Liver (tissue), 9 donors: ENCODE data around the gene CLCF1. TPM values are rescaled to one million over a fixed set of nuclear protein-coding genes. Genes with fewer than 3 reads are reported as not detected.
A peak's percentile ranks its signal among the peaks of the same experiment; 100 is the strongest.

Experiments used
- DNase-seq: peaks from one replicate; pipeline ENCODE4 v3.0.0-alpha.2; 2017; ENCODE audit warnings: low spot score
- H3K27ac ChIP-seq, 2 donors: one replicate each; pipeline ENCODE4 v1.7.0; 2013; ENCODE audit warnings: inconsistent platforms in 2 of 2, low read length in 2 of 2, control low read depth in 1 of 2, low read depth in 1 of 2, mild to moderate bottlenecking in 1 of 2
- H3K27me3 ChIP-seq, 4 donors: one replicate each; pipeline versions ENCODE4 v1.6.1 to v1.7.0; 2013; ENCODE audit warnings: low read length in 3 of 4, inconsistent platforms in 1 of 4, mild to moderate bottlenecking in 1 of 4, moderate library complexity in 1 of 4; ENCODE audit not compliant: control insufficient read depth in 4 of 4, insufficient read depth in 4 of 4
- H3K36me3 ChIP-seq, 4 donors: one replicate each; pipeline versions ENCODE4 v1.6.1 to v1.7.0; 2013; ENCODE audit warnings: low read length in 3 of 4, mild to moderate bottlenecking in 3 of 4, low read depth in 1 of 4, moderate library complexity in 1 of 4; ENCODE audit not compliant: control insufficient read depth in 4 of 4, insufficient read depth in 3 of 4
- H3K4me1 ChIP-seq, 4 donors: one replicate each; pipeline versions ENCODE4 v1.6.1 to v1.7.0; 2013; ENCODE audit warnings: low read length in 3 of 4, mild to moderate bottlenecking in 3 of 4, moderate library complexity in 1 of 4; ENCODE audit not compliant: control insufficient read depth in 4 of 4, insufficient read depth in 4 of 4
- H3K4me3 ChIP-seq, 3 donors: one replicate each; pipeline versions ENCODE4 v1.6.1 to v1.7.0; 2013; ENCODE audit warnings: low read length in 3 of 3, control low read depth in 1 of 3, low read depth in 1 of 3, mild to moderate bottlenecking in 1 of 3
- H3K9ac ChIP-seq, 2 donors: one replicate each; pipeline ENCODE4 v1.7.0; 2013; ENCODE audit warnings: low read length in 2 of 2, mild to moderate bottlenecking in 2 of 2, moderate library complexity in 2 of 2, control low read depth in 1 of 2, low read depth in 1 of 2
- H3K9me3 ChIP-seq, 4 donors: one replicate each; pipeline versions ENCODE4 v1.6.1 to v1.7.0; 2013; ENCODE audit warnings: low read length in 3 of 4; ENCODE audit not compliant: control insufficient read depth in 4 of 4
- ATF3 ChIP-seq: IDR thresholded peaks from 2 replicates; pipeline ENCODE4 v1.6.1; 2016; ENCODE audit warnings: antibody characterized with exemption
- EGR1 ChIP-seq, 2 donors: IDR thresholded peaks; 2 replicates each; pipeline ENCODE4 v1.6.1; 2016 to 2018; ENCODE audit warnings: antibody characterized with exemption in 2 of 2, low read depth in 2 of 2
- FOXA2 ChIP-seq: IDR thresholded peaks from 2 replicates; pipeline ENCODE4 v1.6.1; 2016; ENCODE audit warnings: antibody characterized with exemption
- GABPA ChIP-seq, 2 donors: IDR thresholded peaks in 1 of 2; conservative IDR thresholded peaks in 1 of 2; 2 replicates each; pipeline ENCODE4 v1.6.1; 2016; ENCODE audit warnings: antibody characterized with exemption in 2 of 2, mild to moderate bottlenecking in 1 of 2, moderate library complexity in 1 of 2
- HNF4A ChIP-seq, 2 donors: conservative IDR thresholded peaks; 2 replicates each; pipeline ENCODE4 v1.6.1; 2016; ENCODE audit warnings: antibody characterized with exemption in 2 of 2, mild to moderate bottlenecking in 2 of 2
- HNF4G ChIP-seq: IDR thresholded peaks from 2 replicates; pipeline ENCODE4 v1.6.1; 2016; ENCODE audit warnings: antibody characterized with exemption
- JUND ChIP-seq, 2 donors: IDR thresholded peaks; 2 replicates each; pipeline ENCODE4 v1.6.1; 2016; ENCODE audit warnings: antibody characterized with exemption in 2 of 2
- NR2F2 ChIP-seq: IDR thresholded peaks from 2 replicates; pipeline ENCODE4 v1.6.1; 2016; ENCODE audit warnings: antibody characterized with exemption
- RXRA ChIP-seq, 2 donors: IDR thresholded peaks; 2 replicates each; pipeline ENCODE4 v1.6.1; 2017 to 2018; ENCODE audit warnings: antibody characterized with exemption in 2 of 2, mild to moderate bottlenecking in 1 of 2
- TAF1 ChIP-seq: conservative IDR thresholded peaks from 2 replicates; pipeline ENCODE4 v1.6.1; 2016; ENCODE audit warnings: antibody characterized with exemption, mild to moderate bottlenecking
- YY1 ChIP-seq: IDR thresholded peaks from 2 replicates; pipeline ENCODE4 v1.6.1; 2016; ENCODE audit warnings: antibody characterized with exemption, mild to moderate bottlenecking
- WGBS: extraction: QIAGEN DNeasy Blood & Tissue Kit; methylation state at CpG from one replicate; pipeline ENCODE4 v1.1.7; 2013; 5-methylcytosine and 5-hydroxymethylcytosine counted together
- polyA plus RNA-seq, 2 donors: library from polyadenylated mRNA; stranded (reverse) in 1 of 2; unstranded in 1 of 2; fragments of 200-250 nt in 1 of 2; fragments of >200 nt in 1 of 2; fragmentation: Nextera tagmentation in 1 of 2; extraction: Ambion mirVana in 1 of 2; gene quantifications; one replicate each; pipeline versions ENCODE4 v1.2.1 to v1.2.3, GENCODE V29; 2013 to 2015
- total RNA-seq, 2 donors: library from RNA; depleted of rRNA; stranded (reverse); fragments of >200 nt; gene quantifications; one replicate each; pipeline ENCODE4 v1.2.3, GENCODE V29; 2014
- TF ChIP-seq, protein P1 (sequence below): IDR thresholded peaks from 2 replicates; pipeline ENCODE4 v1.6.1; 2016; ENCODE audit warnings: antibody characterized with exemption
- TF ChIP-seq, protein P2 (sequence below): fragments of 150-350 bp; IDR thresholded peaks from 2 replicates; pipeline ENCODE4 v1.5.1; 2017; ENCODE audit warnings: improper control_type of control experiment, low read depth, low read length; ENCODE audit not compliant: missing input control
- TF ChIP-seq, protein P3 (sequence below): IDR thresholded peaks from 2 replicates; pipeline ENCODE4 v1.6.1; 2016; ENCODE audit warnings: antibody characterized with exemption, mild to moderate bottlenecking
- donor health status: healthy.
- donor health status: healthy.
- donor health status: healthy.
- donor health status: healthy.
- donor health status: healthy.

CLCF1 gene
- total and polyA plus RNA-seq, 4 donors = 0.14 to 1.8 (median 0.20) TPM

DNA sequence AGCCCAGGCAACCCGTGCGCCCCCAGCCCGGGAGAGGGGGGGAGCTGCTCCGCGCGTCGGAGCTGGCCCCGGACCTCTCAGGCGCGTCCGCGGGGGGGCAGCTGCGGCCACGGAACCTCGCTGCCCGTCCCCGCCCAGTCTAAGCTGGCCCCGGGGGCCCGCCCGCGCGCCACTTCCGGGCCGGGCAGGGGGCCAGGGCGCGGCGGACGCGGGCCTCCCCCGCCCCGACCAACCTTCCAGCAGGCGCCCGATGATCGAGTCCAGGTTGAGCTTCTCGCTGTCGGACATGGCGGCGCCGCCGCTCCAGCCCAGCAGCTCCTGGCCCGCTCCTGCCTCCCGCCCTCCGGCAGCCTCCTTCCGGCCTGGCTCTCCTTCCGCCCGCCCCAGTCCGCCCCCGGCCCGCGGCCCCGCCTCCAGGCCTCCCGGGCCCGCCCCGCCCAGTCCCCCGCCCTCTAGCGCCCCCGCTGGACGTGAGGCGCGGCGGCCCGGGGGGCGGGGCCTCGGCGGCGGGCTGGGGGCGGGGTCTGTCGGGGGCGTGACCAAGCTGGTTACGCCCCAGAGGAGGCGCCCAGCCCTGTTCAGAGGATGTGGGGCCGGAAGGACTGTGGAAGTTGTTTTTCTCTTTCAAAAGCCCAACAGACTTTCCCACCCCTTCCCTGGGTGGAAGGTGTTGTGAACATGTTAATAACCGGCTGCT lies 28.2 kb upstream of the CLCF1 start, which contains the start of gene PPP1CA (continued):
- TF ChIP-seq, protein P1, sequence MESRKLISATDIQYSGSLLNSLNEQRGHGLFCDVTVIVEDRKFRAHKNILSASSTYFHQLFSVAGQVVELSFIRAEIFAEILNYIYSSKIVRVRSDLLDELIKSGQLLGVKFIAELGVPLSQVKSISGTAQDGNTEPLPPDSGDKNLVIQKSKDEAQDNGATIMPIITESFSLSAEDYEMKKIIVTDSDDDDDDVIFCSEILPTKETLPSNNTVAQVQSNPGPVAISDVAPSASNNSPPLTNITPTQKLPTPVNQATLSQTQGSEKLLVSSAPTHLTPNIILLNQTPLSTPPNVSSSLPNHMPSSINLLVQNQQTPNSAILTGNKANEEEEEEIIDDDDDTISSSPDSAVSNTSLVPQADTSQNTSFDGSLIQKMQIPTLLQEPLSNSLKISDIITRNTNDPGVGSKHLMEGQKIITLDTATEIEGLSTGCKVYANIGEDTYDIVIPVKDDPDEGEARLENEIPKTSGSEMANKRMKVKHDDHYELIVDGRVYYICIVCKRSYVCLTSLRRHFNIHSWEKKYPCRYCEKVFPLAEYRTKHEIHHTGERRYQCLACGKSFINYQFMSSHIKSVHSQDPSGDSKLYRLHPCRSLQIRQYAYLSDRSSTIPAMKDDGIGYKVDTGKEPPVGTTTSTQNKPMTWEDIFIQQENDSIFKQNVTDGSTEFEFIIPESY = no peak
- no peak for TF ChIP-seq TAF1
- no peak for TF ChIP-seq HNF4G
- peak; percentile 7 for TF ChIP-seq NR2F2
- TF ChIP-seq RXRA (IDR thresholded peaks at IDR 0.05) = no peak
- TF ChIP-seq, protein P2, sequence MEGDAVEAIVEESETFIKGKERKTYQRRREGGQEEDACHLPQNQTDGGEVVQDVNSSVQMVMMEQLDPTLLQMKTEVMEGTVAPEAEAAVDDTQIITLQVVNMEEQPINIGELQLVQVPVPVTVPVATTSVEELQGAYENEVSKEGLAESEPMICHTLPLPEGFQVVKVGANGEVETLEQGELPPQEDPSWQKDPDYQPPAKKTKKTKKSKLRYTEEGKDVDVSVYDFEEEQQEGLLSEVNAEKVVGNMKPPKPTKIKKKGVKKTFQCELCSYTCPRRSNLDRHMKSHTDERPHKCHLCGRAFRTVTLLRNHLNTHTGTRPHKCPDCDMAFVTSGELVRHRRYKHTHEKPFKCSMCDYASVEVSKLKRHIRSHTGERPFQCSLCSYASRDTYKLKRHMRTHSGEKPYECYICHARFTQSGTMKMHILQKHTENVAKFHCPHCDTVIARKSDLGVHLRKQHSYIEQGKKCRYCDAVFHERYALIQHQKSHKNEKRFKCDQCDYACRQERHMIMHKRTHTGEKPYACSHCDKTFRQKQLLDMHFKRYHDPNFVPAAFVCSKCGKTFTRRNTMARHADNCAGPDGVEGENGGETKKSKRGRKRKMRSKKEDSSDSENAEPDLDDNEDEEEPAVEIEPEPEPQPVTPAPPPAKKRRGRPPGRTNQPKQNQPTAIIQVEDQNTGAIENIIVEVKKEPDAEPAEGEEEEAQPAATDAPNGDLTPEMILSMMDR = peak; percentile 48
- peak in 1 of 2 donors; percentile 64 for TF ChIP-seq GABPA (IDR thresholded peaks at IDR 0.05 in 1 of 2, conservative IDR thresholded peaks at IDR 0.05 in 1 of 2)

GRCh38 chr11:67400942-67401494 lies 27.6 kb upstream of the CLCF1 start:
- TF ChIP-seq EGR1 (IDR thresholded peaks at IDR 0.05; ENCODE audit: low read depth in 2 of 2) (no peak), JUND (IDR thresholded peaks at IDR 0.05) (no peak), NR2F2 (no peak), HNF4A (conservative IDR thresholded peaks at IDR 0.05) (no peak), TAF1 (no peak), RXRA (IDR thresholded peaks at IDR 0.05) (no peak), FOXA2 (no peak), ATF3 (no peak), YY1 (no peak)
- TF ChIP-seq, protein P1 = no peak
- TF ChIP-seq, protein P3, sequence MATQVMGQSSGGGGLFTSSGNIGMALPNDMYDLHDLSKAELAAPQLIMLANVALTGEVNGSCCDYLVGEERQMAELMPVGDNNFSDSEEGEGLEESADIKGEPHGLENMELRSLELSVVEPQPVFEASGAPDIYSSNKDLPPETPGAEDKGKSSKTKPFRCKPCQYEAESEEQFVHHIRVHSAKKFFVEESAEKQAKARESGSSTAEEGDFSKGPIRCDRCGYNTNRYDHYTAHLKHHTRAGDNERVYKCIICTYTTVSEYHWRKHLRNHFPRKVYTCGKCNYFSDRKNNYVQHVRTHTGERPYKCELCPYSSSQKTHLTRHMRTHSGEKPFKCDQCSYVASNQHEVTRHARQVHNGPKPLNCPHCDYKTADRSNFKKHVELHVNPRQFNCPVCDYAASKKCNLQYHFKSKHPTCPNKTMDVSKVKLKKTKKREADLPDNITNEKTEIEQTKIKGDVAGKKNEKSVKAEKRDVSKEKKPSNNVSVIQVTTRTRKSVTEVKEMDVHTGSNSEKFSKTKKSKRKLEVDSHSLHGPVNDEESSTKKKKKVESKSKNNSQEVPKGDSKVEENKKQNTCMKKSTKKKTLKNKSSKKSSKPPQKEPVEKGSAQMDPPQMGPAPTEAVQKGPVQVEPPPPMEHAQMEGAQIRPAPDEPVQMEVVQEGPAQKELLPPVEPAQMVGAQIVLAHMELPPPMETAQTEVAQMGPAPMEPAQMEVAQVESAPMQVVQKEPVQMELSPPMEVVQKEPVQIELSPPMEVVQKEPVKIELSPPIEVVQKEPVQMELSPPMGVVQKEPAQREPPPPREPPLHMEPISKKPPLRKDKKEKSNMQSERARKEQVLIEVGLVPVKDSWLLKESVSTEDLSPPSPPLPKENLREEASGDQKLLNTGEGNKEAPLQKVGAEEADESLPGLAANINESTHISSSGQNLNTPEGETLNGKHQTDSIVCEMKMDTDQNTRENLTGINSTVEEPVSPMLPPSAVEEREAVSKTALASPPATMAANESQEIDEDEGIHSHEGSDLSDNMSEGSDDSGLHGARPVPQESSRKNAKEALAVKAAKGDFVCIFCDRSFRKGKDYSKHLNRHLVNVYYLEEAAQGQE = no peak
- Histone ChIP-seq H3K27ac (peak overlapping the region; percentile 89 to 90), H3K9me3 (no peaks in the 10 kb centered on the region), H3K27me3 (no peaks in the 10 kb centered on the region), H3K4me1 (peaks cover 11 to 33% (median 19%) of the 10 kb centered on the region in 4 donors), H3K9ac (peak overlapping the region; percentile 86 to 87), H3K4me3 (peak overlapping the region; percentile 75 to 95 (median 89)), H3K36me3 (peaks cover 12 to 30% (median 22%) of the 10 kb centered on the region in 4 donors)
- no peak for DNase-seq
- 4% methylated on average over 27 of the region's 27 CpGs for WGBS
